GM21528 (cell line): ENCODE data around the gene CPT1B.
A peak's percentile ranks its signal among the peaks of the same experiment; 100 is the strongest.

Experiments used
- ATAC-seq: cut with Tn5 transposase; IDR thresholded peaks from one replicate; pipeline ENCODE4 v1.9.1; 2021; ENCODE audit warnings: mild to moderate bottlenecking, moderate library complexity; ENCODE audit not compliant: unreplicated experiment, low FRiP score

The CPT1B gene

DNA sequence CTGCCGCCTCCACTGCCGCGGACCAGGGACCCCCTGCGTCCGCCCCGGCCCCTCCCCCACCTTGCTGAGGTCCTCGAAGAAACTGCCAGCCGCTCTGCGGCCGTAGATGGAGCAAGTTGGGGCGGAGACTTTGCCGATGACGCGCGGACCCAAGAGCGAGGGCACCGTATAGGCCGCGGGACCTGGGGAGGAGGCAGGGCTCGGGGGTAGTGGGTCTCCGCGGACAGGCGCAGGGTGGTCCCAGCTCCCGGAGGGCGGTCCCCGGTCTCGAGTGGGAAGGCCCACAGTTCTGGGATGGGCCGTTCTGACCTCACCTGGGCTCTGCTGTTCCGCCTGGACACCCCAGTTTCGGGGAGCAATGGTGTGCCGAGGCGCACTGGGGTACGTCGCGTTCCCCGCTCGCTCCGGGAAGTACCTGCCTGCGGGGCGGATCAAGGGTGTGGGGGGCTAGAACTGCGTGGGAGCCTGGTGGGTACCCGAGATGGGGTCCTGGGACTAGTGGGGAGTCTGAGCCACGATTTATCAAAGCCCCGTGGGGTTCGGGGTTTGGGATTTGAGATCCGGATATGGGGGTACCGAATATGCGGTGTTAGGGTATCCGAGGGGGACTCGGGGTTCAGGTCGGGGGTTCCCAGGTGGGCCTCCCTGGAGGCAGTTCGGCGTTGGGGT lies 47.2 kb downstream of the CPT1B start:
- no peak for ATAC-seq

DNA sequence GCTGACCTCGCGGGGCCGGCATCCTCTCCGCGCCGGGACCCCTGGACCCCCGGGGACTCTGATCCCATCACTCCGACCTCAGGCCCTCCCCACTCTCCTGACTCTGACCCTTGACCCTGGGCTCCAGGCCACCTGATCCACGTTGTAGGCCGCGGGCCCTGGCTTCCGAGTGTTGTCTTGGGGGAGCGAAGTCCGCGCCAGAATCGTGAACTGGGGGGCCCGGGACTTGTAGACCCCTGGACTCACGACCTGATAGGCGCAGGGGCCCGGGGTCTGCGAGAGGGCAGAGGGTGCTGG lies 47.7 kb downstream of the CPT1B start:
- ATAC-seq: no peak

- ATAC-seq: peak; percentile 22
Measured at GRCh38 chr22:50529897-50530579, 48.2 kb downstream of the CPT1B start, which contains the start of gene TYMP. Gene TYMP, minus strand, starts transcription at chr22:50530012. Its CDS starts 303 bp downstream, at chr22:50529709.

DNA sequence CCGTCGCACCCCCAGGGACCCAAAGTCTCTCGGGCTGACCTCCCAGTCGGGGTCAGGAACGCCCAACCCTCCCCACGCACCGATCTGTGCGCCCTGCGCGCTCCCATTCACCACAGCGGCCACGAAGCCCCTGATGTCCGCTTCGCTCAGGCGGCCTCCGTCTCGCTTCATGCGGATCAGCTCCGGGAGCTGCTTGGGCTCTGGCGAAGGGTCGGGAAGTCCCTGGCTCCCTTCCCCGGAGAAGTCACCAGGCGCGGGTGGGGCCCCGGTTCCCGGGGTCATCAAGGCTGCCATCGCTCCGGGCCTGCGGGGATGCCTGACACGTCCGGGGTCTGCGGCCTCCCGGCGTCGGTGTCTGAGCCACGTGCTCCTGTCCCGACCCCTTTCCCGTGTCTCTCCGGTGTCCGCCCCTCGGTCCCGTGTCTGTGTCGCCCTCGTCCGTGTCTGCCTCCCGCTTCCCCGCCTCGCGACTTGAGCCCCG lies 48.8 kb downstream of the CPT1B start:
- no peak for ATAC-seq

GRCh38 chr22:50528682-50529415 lies 49.4 kb downstream of the CPT1B start:
- no peak for ATAC-seq

DNA sequence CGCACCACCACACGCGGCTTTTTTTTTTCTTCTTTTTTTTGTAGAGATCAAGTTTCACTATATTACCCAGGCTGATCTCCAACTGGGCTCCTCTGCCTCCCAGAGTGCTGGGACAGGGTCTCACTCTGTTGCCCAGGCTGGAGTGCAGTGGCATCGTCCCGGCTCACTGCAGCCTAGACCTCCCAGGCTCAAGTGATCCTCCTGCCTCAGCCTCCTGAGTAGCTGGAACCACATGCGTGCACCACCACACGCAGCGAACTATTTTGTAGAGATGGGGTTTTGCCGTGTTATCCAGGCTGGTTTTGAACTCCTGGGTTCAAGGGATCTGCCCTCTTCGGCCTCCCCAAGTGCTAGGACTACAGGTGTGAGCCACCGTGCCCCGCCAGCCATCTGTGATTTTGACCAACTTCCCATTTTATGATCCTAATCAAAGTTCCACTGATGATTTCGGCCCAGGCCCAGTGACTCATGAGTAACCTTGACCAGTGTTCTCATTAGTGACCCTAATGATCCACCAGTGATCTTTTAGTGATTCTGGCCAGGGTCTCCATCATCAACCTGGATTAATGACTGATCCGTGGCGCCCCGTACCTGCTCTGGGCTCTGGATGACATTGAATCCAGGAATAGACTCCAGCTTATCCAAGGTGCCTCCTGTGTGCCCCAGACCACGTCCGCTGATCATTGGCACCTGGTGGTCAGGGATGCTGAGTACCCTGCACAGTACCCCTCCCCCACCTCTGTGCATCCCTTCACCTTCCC lies 50.1 kb downstream of the CPT1B start:
- no peak for ATAC-seq

DNA sequence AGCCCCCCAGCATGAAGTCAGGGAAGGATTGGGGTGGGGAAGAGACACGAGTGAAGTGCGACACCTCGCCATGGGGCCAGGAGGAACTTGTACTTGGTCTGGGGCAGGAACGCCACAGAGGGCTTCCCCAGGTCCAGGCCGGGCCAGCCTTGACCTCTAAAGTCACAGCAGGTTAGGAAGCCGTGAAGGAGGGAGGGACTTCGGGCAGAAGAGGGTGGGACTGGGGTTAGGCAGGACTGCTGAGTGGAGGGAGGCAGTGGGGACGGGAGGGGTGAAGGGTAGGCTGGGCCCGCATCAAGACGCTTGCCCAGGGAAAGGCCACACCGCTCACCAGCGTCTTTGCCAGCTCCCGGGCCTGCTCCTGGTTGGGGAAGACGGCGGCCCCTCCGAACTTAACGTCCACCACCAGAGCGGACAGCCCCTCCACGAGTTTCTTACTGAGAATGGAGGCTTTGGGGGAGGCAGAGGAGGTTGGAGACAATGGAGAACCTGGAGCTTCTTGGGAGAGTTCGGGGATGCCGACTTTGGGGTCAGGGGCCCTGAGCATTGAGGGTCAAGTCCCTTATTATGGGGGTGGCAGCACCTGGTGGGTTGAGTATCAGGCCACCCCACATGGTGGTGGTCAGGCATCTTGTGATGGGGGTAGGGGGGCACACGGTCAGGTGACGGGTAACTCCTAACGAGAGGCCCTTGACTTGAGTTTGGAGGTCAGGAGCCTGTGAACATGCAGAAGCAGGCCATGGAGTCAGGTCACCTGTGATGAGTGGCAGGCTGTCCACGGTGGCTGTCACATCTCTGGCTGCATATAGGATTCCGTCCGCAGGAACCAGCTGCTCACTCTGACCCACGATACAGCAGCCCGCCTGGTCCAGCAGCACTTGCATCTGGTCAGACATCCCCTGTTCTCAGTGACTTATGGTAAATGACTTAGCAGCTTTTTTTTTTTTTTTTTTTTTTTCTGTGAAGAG lies 51.1 kb downstream of the CPT1B start:
- no peak for ATAC-seq

GRCh38 chr22:50526108-50526833 lies 52.0 kb downstream of the CPT1B start:
- peak; percentile 23 for ATAC-seq

DNA sequence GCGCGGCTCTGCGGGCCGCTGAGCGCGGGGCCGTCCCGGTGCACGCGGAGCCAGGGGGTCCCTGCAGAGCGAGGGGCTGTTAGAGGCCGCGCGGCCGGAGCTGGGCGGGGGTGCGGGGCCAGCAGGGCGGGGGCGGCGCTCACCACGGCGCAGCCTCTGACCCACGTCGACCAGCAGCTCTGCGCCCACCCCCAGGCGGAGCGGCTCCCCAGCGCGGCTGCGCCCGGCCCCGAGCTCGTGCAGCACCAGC lies 52.4 kb downstream of the CPT1B start:
- ATAC-seq: no peak

DNA sequence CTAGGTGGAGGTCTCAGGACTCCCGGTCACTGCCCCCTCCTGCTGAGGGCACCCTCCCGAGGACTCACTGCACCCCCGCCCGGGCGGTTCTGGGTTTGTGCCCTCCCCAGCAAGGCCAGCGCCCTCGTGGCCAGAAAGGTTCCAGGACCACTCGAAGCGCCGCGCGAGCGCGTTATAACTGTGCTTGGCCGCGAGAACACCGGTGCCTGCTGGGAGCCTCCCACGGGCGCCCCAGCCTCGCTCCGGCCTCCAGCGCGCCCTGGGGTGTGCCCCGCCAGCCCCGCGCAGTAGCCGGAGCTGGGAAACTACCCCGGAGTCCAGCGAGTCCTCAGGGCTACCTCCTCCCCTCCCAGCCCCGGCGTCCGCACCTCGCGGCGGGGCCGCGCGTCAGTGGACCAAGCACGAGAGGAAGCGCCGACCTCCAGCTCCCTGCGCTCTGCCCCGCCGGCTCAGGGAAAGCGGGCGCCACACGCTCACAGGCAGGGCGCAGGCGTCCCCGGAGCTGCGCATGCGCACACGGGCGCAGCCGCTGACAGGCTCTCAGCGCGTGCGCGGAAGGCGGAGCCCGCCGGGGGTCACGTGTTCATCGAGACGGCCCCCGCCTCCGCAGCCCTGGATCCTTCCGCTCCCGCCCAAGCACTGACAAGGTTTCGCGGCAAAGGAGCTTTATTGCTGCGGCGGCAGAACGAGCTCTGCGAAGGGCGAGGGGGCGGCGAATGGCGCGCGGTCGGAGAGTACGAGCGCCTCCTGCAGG lies 52.9 kb downstream of the CPT1B start, which contains the start of gene SCO2:
Gene SCO2, minus strand, starts transcription at position 495 of the 754 bp plus-strand sequence. CDS start 1,187 bp downstream, outside the sequence.
- peak; percentile 33 for ATAC-seq

DNA sequence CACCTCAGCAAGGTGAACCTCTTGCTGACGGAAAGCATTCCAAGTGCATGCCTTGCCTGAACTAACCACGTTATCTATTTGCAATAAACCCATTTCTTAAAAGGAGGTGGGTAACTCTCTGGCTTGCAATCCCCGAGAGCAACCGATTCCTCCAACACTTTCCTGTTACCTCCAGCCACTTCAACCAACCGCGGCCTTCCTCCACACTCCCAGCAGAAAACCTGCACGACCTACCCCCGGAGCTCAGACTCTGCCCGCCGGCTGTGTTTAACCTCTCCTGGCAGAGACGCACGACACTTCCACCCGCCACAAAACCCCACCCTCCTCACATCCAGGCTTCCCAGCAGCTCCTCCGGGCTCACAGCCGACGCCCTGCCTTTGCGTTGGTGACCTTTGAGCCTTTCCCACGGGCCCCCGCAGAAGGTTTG lies 53.5 kb downstream of the CPT1B start:
- no peak for ATAC-seq

GRCh38 chr22:50523806-50524675 lies 54.2 kb downstream of the CPT1B start:
- ATAC-seq: no peak

DNA sequence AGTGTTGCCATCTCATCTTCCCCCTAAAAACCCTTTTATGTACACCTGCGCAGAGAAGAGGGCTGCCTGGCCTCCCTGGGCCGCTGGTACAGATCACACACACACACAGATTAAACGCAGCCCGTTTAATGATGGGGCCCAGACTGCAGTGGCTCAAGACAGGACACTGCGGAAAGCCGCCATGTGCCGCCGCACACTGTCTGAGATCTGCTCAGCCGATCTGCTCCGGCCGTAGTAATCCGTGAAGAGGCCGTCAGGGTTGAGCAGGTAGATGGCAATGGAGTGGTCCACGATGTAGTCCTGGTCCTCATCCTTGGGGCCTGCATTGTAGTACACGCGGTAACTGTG lies 54.8 kb downstream of the CPT1B start:
- no peak for ATAC-seq

DNA sequence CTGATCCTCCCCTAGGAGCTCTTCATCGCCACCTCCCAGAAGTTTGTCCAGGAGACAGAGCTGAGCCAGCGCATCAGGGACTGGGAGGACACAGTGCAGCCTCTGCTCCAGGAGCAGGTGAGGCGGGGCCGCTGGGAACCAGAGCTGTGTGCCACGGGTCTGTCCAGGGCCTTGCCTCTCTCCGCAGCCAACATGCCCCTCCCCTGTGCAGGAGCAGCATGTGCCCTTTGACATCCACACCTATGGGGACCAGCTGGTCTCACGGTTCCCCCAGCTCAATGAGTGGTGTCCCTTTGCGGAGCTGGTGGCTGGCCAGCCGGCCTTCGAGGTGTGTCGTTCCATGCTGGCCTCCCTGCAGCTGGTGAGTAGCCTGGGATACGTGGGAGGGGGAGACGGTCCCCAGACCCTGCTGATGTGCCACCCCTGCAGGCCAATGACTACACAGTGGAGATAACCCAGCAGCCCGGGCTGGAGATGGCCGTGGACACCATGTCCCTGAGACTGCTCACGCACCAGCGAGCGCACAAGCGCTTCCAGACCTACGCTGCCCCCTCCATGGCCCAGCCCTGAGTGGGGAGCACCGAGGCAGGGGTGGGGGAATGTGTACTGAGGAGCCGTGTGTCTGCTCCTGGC lies 55.3 kb downstream of the CPT1B start:
- no peak for ATAC-seq

DNA sequence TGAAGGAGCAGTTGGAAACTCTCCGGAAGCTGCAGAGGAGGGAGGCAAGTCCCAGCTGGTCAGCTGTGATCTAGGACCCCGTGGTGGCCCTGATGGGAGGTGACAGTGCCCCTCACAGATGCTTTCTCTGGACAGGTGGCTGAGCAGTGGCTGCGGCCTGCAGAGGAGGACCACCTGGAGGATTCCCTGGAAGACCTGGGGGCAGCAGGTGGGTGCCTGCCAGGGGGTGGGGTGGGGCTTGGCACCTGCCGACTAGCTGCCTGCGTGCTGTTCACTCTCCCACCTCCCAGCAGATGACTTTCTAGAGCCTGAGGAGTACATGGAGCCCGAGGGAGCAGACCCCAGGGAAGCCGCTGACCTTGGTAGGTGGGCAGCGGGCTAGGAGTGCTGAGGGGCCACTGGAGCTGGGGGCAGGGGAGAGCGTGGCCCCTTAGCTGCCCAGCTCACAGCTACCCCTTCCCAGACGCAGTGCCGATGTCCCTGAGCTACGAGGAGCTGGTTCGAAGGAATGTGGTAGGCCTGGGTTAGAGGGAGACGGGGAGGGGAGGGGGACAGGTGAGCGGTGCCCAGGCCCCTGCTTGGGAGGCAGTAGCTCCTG lies 55.9 kb downstream of the CPT1B start:
- ATAC-seq: no peak

GRCh38 chr22:50521710-50522109 lies 56.5 kb downstream of the CPT1B start:
- no peak for ATAC-seq
